K562 (cell line): Measurements from ENCODE around the gene APOBEC3A. TPM values are rescaled to one million over a fixed set of nuclear protein-coding genes. Genes with fewer than 3 reads are reported as not detected.

Experiments
- ATAC-seq: fragments of 200-7000 bp; cut with Tn5 transposase; 3 replicates; pipeline ENCODE4 v1.9.1; 2020; ENCODE audit warnings: moderate library complexity
- BruUV-seq: library from RNA; stranded (reverse); fragments of 400-500 nt; replicated peaks from 2 replicates; lab custom pipeline; 2021; lab: Mats Ljungman, UMichigan
- CTCF ChIA-PET: fragments of 300-600 bp; formaldehyde crosslinking; extraction: SDS; loops from one replicate; lab custom pipeline; 2021; ENCODE audit warnings: low intra/inter-chr PET ratio; lab: Yijun Ruan, JAX
- POLR2A ChIA-PET: fragments of 300-600, 350-650 bp; sonication (Branson Sonifier 250); formaldehyde crosslinking; extraction: SDS; loops from one replicate; lab custom pipeline; 2021; ENCODE audit warnings: antibody characterized with exemption, inconsistent platforms; lab: Yijun Ruan, JAX
- DNase-seq, 4 experiments: peaks; one replicate each; pipeline versions ENCODE4 v3.0.0 to v3.0.0-alpha.2; 2011 to 2018; ENCODE audit warnings: low spot score in 3 of 4, mixed read lengths in 3 of 4; ENCODE audit errors: extremely low read depth in 1 of 4
- FAIRE-seq: peaks from 2 replicates; lab custom pipeline; 2011; peaks lifted over from hg19 to GRCh38; lab: Jason Lieb, UNC
- H2AFZ ChIP-seq: 2 replicates; pipeline ENCODE4 v1.6.0; 2011; ENCODE audit warnings: low read depth, low read length, control low read depth, inconsistent platforms
- H3K27ac ChIP-seq: fragments of 200-600 bp; 3 replicates; pipeline ENCODE4 v1.8.0; 2011; ENCODE audit warnings: low read depth, mild to moderate bottlenecking, control low read depth, inconsistent platforms, low read length, moderate library complexity, mixed read lengths; ENCODE audit errors: extremely low read depth
- H3K27me3 ChIP-seq, 2 experiments: fragments of 300-600 bp in 1 of 2; 2 replicates in 1 of 2; 3 replicates in 1 of 2; pipeline versions ENCODE4 v1.6.0 to v1.8.0; 2011; ENCODE audit warnings: inconsistent platforms in 2 of 2, low read length in 2 of 2, mild to moderate bottlenecking in 1 of 2, mixed read lengths in 1 of 2, moderate library complexity in 1 of 2; ENCODE audit not compliant: control insufficient read depth in 2 of 2, insufficient read depth in 2 of 2
- H3K36me3 ChIP-seq: fragments of 300-600 bp; 3 replicates; pipeline ENCODE4 v1.8.0; 2011; ENCODE audit warnings: mild to moderate bottlenecking, low read length, inconsistent platforms; ENCODE audit not compliant: control insufficient read depth, insufficient read depth
- H3K4me1 ChIP-seq, 2 experiments: fragments of 200-600 bp in 1 of 2; replicated peaks in 1 of 2; 2 replicates in 1 of 2; 3 replicates in 1 of 2; pipeline versions ENCODE4 v1.5.1 to v1.8.0; 2011; ENCODE audit warnings: inconsistent platforms in 2 of 2, low read length in 2 of 2, mild to moderate bottlenecking in 1 of 2, mixed read lengths in 1 of 2, moderate library complexity in 1 of 2; ENCODE audit not compliant: control insufficient read depth in 2 of 2, insufficient read depth in 2 of 2
- H3K4me2 ChIP-seq: 2 replicates; pipeline ENCODE4 v1.6.1; 2011; ENCODE audit warnings: low read length, control low read depth, inconsistent platforms, mixed read lengths; ENCODE audit not compliant: insufficient read depth
- H3K4me3 ChIP-seq: fragments of 200-600 bp; sonication (generic), shearing (Covaris generic); 2 replicates; pipeline ENCODE4 v1.5.1; 2016; ENCODE audit warnings: control low read depth, inconsistent platforms
- H3K79me2 ChIP-seq: fragments of 200-600 bp; 3 replicates; pipeline ENCODE4 v1.8.0; 2011; ENCODE audit warnings: low read length, inconsistent platforms; ENCODE audit not compliant: control insufficient read depth, insufficient read depth
- H3K9ac ChIP-seq, 2 experiments: 2 replicates each; pipeline versions ENCODE4 v1.6.0 to v1.6.1; 2011; ENCODE audit warnings: low read depth in 2 of 2, low read length in 2 of 2, control low read depth in 1 of 2, inconsistent platforms in 1 of 2, mild to moderate bottlenecking in 1 of 2, mixed read lengths in 1 of 2; ENCODE audit not compliant: insufficient read depth in 1 of 2
- H3K9me1 ChIP-seq: one replicate; pipeline ENCODE4 v1.6.0; 2011; ENCODE audit warnings: inconsistent platforms, mild to moderate bottlenecking, low read length, moderate library complexity; ENCODE audit not compliant: control insufficient read depth, insufficient read depth
- H3K9me3 ChIP-seq: replicated peaks from 2 replicates; pipeline ENCODE4 v1.5.1; 2011; ENCODE audit warnings: low read depth, low read length, inconsistent platforms; ENCODE audit not compliant: control insufficient read depth, insufficient read depth
- H4K20me1 ChIP-seq: replicated peaks from 2 replicates; pipeline ENCODE4 v1.6.1; 2011; ENCODE audit warnings: low read length, inconsistent platforms, mixed read lengths; ENCODE audit not compliant: control insufficient read depth, insufficient read depth
- BACH1 ChIP-seq: fragments of 200-800 bp; sonication (Bioruptor generic); IDR thresholded peaks from 2 replicates; pipeline ENCODE4 v1.6.1; 2016; ENCODE audit warnings: missing genetic modification characterization, missing compliant biosample characterization
- BHLHE40 ChIP-seq: IDR thresholded peaks from 2 replicates; pipeline ENCODE4 v1.6.1; 2011; ENCODE audit warnings: low read length, improper control_type of control experiment
- DIDO1 ChIP-seq: fragments of 450-650 bp; IDR thresholded peaks from 2 replicates; pipeline ENCODE4 v1.6.1; 2016; ENCODE audit warnings: low read depth, missing biosample characterization, missing genetic modification characterization
- LARP7 ChIP-seq: fragments of 450-650 bp; IDR thresholded peaks from 2 replicates; pipeline ENCODE4 v1.6.1; 2016
- NFIC ChIP-seq: fragments of 450-650 bp; IDR thresholded peaks from 2 replicates; pipeline ENCODE4 v1.6.1; 2017; ENCODE audit warnings: mild to moderate bottlenecking, inconsistent platforms
- SMARCB1 ChIP-seq: IDR thresholded peaks from 2 replicates; pipeline ENCODE4 v1.6.1; 2011; ENCODE audit warnings: improper control_type of control experiment, low read depth; ENCODE audit not compliant: insufficient read length
- SMARCE1 ChIP-seq: fragments of 450-650 bp; IDR thresholded peaks from 2 replicates; pipeline ENCODE4 v1.7.1; 2016; ENCODE audit warnings: mild to moderate bottlenecking
- ZFP30 ChIP-seq: fragments of 250-450 bp; sonication (Bioruptor Pico); IDR thresholded peaks from 2 replicates; pipeline ENCODE4 v1.8.0; 2022; ENCODE audit warnings: moderate library complexity, mild to moderate bottlenecking, inconsistent platforms, borderline replicate concordance
- ZMIZ1 ChIP-seq, 2 experiments: fragments of 150-350 bp in 1 of 2; IDR thresholded peaks; 2 replicates each; pipeline ENCODE4 v1.6.1; 2012 to 2016; ENCODE audit warnings: low read depth in 2 of 2, low read length in 2 of 2, mild to moderate bottlenecking in 1 of 2, moderate library complexity in 1 of 2
- WGBS: fragments of 100-300 bp; shearing (Covaris generic); methylation state at CpG from one replicate; pipeline ENCODE4 v1.1.6; 2016; ENCODE audit warnings: low coverage, mixed read lengths; ENCODE audit not compliant: insufficient coverage; ENCODE audit errors: missing lambda C conversion rate; 5-methylcytosine and 5-hydroxymethylcytosine counted together
- in situ Hi-C: fragments of 300-500 bp; cut with MboI; formaldehyde crosslinking; loops from 4 replicates; pipeline ENCODE4 v1.15.0; 2018; ENCODE audit warnings: inconsistent platforms, mixed read lengths
- intact Hi-C: fragments of 100-400 bp; cut with micrococcal nuclease; formaldehyde crosslinking; loops from 2 replicates; pipeline ENCODE4 v1.14.2; 2022
- polyA plus RNA-seq, 8 experiments: library from polyadenylated mRNA; depleted of rRNA in 4 of 8; stranded (reverse) in 5 of 8; unstranded in 3 of 8; fragments of >200 nt; fragmentation: Nextera tagmentation in 2 of 8; fragmentation: Illumina TruSeq in 1 of 8; extraction: Ambion mirVana in 2 of 8; extraction: Trizol in 1 of 8; gene quantifications; 2 replicates each; pipeline versions ENCODE4 v1.2.1 to v1.2.3, GENCODE V29; 2011 to 2014; ENCODE audit warnings: inconsistent platforms in 1 of 8, missing spikeins in 1 of 8
- total RNA-seq, 7 experiments: library from RNA; depleted of rRNA in 6 of 7; stranded (reverse); fragments of >200 nt in 6 of 7; fragmentation: Illumina TruSeq in 2 of 7; extraction: Trizol in 2 of 7; gene quantifications; 2 replicates each; pipeline versions ENCODE4 v1.2.1 to v1.2.3, GENCODE V29; 2011 to 2021; ENCODE audit warnings: low replicate concordance in 1 of 7
- TF ChIP-seq, protein P1 (sequence below), 3 experiments: fragments of 200-800 bp in 1 of 3; sonication (Bioruptor generic) in 1 of 3; sonication (generic) in 1 of 3; formaldehyde crosslinking in 1 of 3; IDR thresholded peaks; 2 replicates each; pipeline versions ENCODE4 v1.6.1 to v1.8.0; 2016 to 2022; ENCODE audit warnings: mild to moderate bottlenecking in 2 of 3, missing compliant biosample characterization in 2 of 3, missing genetic modification characterization in 2 of 3, missing genetic modification reagents in 1 of 3

The APOBEC3A gene
- total and polyA plus RNA-seq, 9 of the 15 experiments (the other 6 are each of a cell fraction or from before 2014, with no cell fraction given) = 0.04 TPM; not detected in 8

GRCh38 chr22:38935023-38935422 lies 22.4 kb upstream of the APOBEC3A start:
- ATAC-seq (no peak), FAIRE-seq (no peak), DNase-seq (no peak)
- POLR2A ChIA-PET = no interaction called here
- no peak overlapping the region for H2AFZ ChIP-seq
- H3K27ac ChIP-seq = no peak overlapping the region
- no peak overlapping the region for H3K4me2 ChIP-seq
- CTCF ChIA-PET = no interaction called here
- no peak overlapping the region for H3K4me3 ChIP-seq
- no peaks in the 10 kb centered on the region for H3K9me1 ChIP-seq
- in situ Hi-C loops (no loop called here), intact Hi-C loops (no loop called here)
- H3K9ac ChIP-seq = no peak overlapping the region
- H3K4me1 ChIP-seq = peaks cover 0 to 3% of the 10 kb centered on the region in 2 experiments; a peak in 2 of 5 replicates
- peaks cover 2 to 34% of the 10 kb centered on the region in 2 experiments; a peak in 4 of 5 replicates for H3K27me3 ChIP-seq
- 6% methylated on average over 8 of the region's 8 CpGs for WGBS
- H3K9me3 ChIP-seq = no peaks in the 10 kb centered on the region
- H4K20me1 ChIP-seq = no peaks in the 10 kb centered on the region
- TF ChIP-seq NFIC (0 out of 2 replicates have a peak, but pooled peaks have one; percentile 17), BACH1 (no peak)
- no peaks in the 10 kb centered on the region for H3K36me3 ChIP-seq
- BruUV-seq = no TSS peak
- no peaks in the 10 kb centered on the region for H3K79me2 ChIP-seq

DNA sequence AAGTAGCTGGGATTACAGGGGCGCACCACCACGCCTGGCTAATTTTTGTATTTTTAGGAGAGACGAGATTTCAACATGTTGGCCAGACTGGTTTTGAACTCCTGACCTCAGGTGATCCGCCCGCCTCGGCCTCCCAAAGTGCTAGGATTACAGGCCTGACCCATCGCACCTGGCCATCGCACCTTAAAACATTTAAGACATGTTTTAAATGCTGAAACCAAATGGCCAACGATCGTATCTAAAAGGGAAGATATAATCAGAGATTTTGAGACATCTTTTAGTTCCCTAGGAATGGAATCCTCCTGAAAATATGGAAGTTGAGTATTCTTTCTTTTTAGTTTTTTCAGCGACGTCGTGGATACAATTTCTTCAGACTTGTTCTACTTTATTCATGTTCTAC lies 21.8 kb upstream of the APOBEC3A start:
- no peak for ATAC-seq
- H3K4me3 ChIP-seq = no peak overlapping the region
- no peak for FAIRE-seq
- BruUV-seq = no TSS peak
- no peaks in the 10 kb centered on the region for H3K36me3 ChIP-seq
- H3K9me1 ChIP-seq = no peaks in the 10 kb centered on the region
- H3K27me3 ChIP-seq = peaks cover 2 to 35% of the 10 kb centered on the region in 2 experiments; a peak in 4 of 5 replicates
- no peak overlapping the region for H2AFZ ChIP-seq
- no peak overlapping the region for H3K27ac ChIP-seq
- no peaks in the 10 kb centered on the region for H3K79me2 ChIP-seq
- intact Hi-C loops (no loop called here), in situ Hi-C loops (no loop called here)
- H4K20me1 ChIP-seq = no peaks in the 10 kb centered on the region
- no peak overlapping the region for H3K4me2 ChIP-seq
- no peaks in the 10 kb centered on the region for H3K9me3 ChIP-seq
- 8% methylated on average over 9 of the region's 13 CpGs for WGBS
- no peak for DNase-seq
- no peak overlapping the region for H3K9ac ChIP-seq
- ChIA-PET POLR2A (no interaction called here), CTCF (no interaction called here)
- no peak for TF ChIP-seq SMARCE1
- no peak for TF ChIP-seq ZFP30 (CRISPR knock-in tag)
- no peak for TF ChIP-seq BHLHE40
- no peak for TF ChIP-seq ZMIZ1 (IDR thresholded peaks at IDR 0.05; ENCODE audit: low read depth in 2 of 2, low read length in 2 of 2)
- TF ChIP-seq SMARCB1 = no peak
- TF ChIP-seq, protein P1, sequence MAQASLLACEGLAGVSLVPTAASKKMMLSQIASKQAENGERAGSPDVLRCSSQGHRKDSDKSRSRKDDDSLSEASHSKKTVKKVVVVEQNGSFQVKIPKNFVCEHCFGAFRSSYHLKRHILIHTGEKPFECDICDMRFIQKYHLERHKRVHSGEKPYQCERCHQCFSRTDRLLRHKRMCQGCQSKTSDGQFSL (CRISPR knock-in tag; IDR thresholded peaks at IDR 0.05) = no peak
- TF ChIP-seq, protein P1 (tag; IDR thresholded peaks at IDR 0.05) = no peak
- no peak for TF ChIP-seq DIDO1 (tag)
- no peak for TF ChIP-seq LARP7
- H3K4me1 ChIP-seq = peaks cover 0 to 3% of the 10 kb centered on the region in 2 experiments; a peak in 2 of 5 replicates
